Epithelial cell of esophagus (primary cell): ENCODE results near the gene SLC17A7.

Source experiments
- DNase-seq: peaks from one replicate; pipeline ENCODE4 v3.0.0; 2010; ENCODE audit warnings: low read depth
- H3K4me3 ChIP-seq: 2 replicates; pipeline ENCODE4 v1.5.1; 2011; ENCODE audit warnings: mild to moderate bottlenecking, low read length, control low read depth
- CTCF ChIP-seq: IDR thresholded peaks from 2 replicates; pipeline ENCODE4 v1.5.1; 2011; ENCODE audit warnings: low read depth, mild to moderate bottlenecking, low read length, control low read depth, inconsistent platforms; ENCODE audit not compliant: insufficient read depth; ENCODE audit errors: missing control alignments

The SLC17A7 gene

GRCh38 chr19:49415102-49415809, 26.1 kb downstream of the SLC17A7 start:
- H3K4me3 ChIP-seq: no peak overlapping the region
- TF ChIP-seq CTCF: no peak
- no peak for DNase-seq

GRCh38 chr19:49414256-49414655, 27.1 kb downstream of the SLC17A7 start:
- no peak for DNase-seq
- H3K4me3 ChIP-seq: no peak overlapping the region
- no peak for TF ChIP-seq CTCF

DNA sequence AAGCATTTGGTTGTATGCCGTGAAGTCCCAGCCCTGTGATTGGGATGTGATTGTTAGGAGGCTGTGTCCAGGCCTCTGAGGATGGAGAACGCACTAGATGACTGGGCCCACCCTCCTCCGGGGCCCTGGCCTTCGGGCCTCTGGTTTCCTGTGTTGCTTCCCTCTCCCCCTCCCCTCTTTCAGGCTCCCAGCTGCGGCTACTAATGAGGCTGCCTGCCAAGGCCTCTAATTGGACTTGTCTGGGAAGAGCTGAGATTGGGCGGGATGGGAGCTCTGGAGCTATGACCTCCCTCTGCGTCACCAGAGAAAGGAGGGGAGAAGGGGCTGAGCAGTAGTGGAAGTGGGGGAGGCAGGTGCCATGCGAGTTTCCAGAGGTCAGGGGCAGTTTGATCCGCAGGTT, 28.0 kb downstream of the SLC17A7 start:
- DNase-seq: no peak
- TF ChIP-seq CTCF: no peak
- H3K4me3 ChIP-seq: no peak overlapping the region

DNA sequence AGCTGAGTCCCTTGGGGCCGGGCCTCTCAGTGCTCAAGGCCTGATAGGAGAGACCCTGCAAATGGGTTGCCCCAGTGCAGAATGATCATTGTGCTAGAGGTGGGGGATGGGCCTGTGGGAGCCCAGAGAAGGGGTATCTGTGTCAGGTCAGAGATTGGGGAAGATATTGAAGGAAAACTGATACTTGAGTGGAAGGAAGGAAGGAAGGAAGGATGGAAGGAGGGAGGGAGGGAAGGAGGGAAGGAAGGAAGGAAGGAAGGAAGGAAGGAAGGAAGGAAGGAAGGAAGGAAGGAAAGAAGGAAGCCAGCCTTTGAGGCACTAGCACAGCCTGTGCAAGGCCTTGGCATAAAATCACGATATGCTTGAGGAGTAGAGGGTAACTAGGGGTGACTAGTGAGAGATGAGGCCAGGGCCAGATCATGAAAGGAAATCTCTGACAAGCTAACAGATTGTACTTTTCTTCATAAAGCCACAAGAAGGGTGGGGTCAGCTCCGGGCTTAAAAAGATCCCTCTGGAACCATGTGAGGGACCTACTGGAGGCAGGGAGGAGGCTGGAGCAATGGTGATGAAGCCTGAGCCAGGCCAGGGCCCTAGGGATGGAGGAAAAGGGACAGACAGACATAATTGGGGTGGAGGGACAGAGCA, 29.5 kb downstream of the SLC17A7 start:
- TF ChIP-seq CTCF: no peak
- no peak for DNase-seq
- no peak overlapping the region for H3K4me3 ChIP-seq

DNA sequence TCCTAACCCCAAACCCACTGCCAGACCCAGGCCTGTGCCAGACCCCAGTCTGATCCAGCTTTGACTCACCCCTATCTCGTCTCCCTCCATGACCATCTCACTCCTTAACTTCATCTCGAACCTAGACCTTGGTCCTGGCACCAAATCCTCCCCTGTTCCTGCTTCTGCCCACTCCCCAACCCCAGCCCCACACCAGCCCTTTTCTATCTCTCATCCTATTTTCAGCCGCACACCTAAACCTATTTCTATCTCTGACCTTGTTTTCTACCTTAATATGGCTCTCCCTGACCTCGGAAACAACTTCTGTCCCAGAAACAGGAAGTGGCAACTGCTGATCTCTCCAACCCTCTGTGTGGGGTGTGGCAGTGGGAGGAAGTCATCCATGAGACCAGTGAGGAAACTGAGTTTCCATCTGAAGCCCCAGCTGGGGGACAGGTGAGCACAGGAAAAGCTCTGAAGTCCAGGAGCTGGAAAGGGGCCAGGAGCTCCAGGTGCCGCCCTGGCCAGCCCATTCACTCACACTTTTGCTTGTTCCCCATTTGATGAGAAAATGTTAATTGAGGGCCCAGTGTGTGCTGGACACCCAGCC, 31.8 kb downstream of the SLC17A7 start:
- DNase-seq: no peak
- TF ChIP-seq CTCF: no peak
- H3K4me3 ChIP-seq: no peak overlapping the region

DNA sequence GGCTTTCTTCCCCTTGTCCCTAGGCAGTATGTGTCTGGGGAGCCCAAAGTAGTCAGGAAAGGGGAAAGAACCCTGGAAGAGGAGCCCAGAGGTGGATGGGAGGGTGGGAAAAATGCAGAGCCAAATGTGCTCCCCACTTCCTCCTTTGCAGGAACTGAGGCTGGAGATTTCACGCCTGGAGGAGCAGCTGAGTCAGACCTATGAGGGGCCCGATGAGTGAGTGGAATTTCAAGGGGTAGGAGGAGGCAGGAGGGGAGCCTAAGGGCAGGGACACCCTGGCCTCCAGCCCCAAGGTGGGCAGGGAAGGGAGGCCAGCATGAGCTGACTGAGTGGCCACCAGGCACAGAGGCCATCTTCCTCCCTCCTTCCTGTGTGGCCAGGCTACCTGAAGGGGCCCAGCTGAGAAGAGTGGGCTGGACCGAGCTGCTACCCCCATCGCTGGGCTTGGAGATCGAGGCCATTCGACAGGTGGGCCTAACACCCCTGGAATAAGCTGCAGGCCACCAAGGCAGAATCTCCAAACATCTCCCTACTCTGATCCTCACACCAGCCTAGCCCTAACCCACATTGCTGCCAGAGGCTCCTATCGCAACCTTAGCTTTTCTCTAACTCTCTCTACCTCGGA, 32.4 kb downstream of the SLC17A7 start:
- no peak for TF ChIP-seq CTCF
- DNase-seq: peak; percentile 26
- no peak overlapping the region for H3K4me3 ChIP-seq
